Panc1 (cell line): ENCODE results near the gene AGBL1.

ENCODE experiments used
- CTCF ChIP-seq: fragments of 450-650 bp; IDR thresholded peaks from 2 replicates; pipeline ENCODE4 v1.5.1; 2017; ENCODE audit warnings: mild to moderate bottlenecking
- POLR2AphosphoS5 ChIP-seq: IDR thresholded peaks from 2 replicates; pipeline ENCODE4 v1.6.1; 2012; ENCODE audit warnings: mild to moderate bottlenecking, low read depth, low read length, moderate library complexity
- REST ChIP-seq, 2 experiments: IDR thresholded peaks; 2 replicates each; pipeline ENCODE4 v1.6.1; 2011 to 2012; ENCODE audit warnings: low read depth in 2 of 2, control low read depth in 1 of 2, low read length in 1 of 2, mild to moderate bottlenecking in 1 of 2, moderate library complexity in 1 of 2; ENCODE audit not compliant: insufficient read depth in 1 of 2
- SIN3A ChIP-seq: IDR thresholded peaks from 2 replicates; pipeline ENCODE4 v1.6.1; 2012; ENCODE audit warnings: low read depth, mild to moderate bottlenecking, low read length, moderate library complexity, borderline replicate concordance; ENCODE audit not compliant: insufficient read depth
- TCF7L2 ChIP-seq: IDR thresholded peaks from 2 replicates; pipeline ENCODE4 v1.6.1; 2011; ENCODE audit warnings: mild to moderate bottlenecking, low read depth, low read length, inconsistent platforms

- TF ChIP-seq CTCF: no peak
- no peak for TF ChIP-seq POLR2AphosphoS5
- no peak for TF ChIP-seq REST (IDR thresholded peaks at IDR 0.05; ENCODE audit: insufficient read depth in 1 of 2, low read depth in 2 of 2, low read length in 1 of 2)
- no peak for TF ChIP-seq TCF7L2
- TF ChIP-seq SIN3A: no peak
Measured at GRCh38 chr15:86663304-86663703, 583.6 kb downstream of the AGBL1 start.
